Smooth muscle cell (in vitro differentiated cells): ENCODE measurements around the gene SH3D21. TPM values are rescaled to one million over a fixed set of nuclear protein-coding genes. Genes with fewer than 3 reads are reported as not detected.

Experiments used
- DNase-seq: peaks from one replicate; lab custom pipeline; 2025; ENCODE audit not compliant: unreplicated experiment; lab: John Stamatoyannopoulos, UW
- H2AFZ ChIP-seq: fragments of 200-600 bp; sonication (generic); 2 replicates; pipeline ENCODE4 v1.6.0; 2016; ENCODE audit warnings: antibody characterized with exemption, low read depth, mild to moderate bottlenecking
- H3F3A ChIP-seq: fragments of 200-600 bp; sonication (generic); 2 replicates; pipeline ENCODE4 v1.6.0; 2017; ENCODE audit warnings: antibody characterized with exemption, low read depth
- H3K27ac ChIP-seq: fragments of 200-600 bp; sonication (generic); 2 replicates; pipeline ENCODE4 v1.5.1; 2016; ENCODE audit warnings: low read depth, mild to moderate bottlenecking
- H3K27me3 ChIP-seq: fragments of 200-600 bp; sonication (generic); 2 replicates; pipeline ENCODE4 v1.6.1; 2016; ENCODE audit warnings: low read depth, mild to moderate bottlenecking
- H3K36me3 ChIP-seq: fragments of 200-600 bp; sonication (generic); 2 replicates; pipeline ENCODE4 v1.5.1; 2016; ENCODE audit warnings: low read depth
- H3K4me1 ChIP-seq: fragments of 200-600 bp; sonication (generic); 2 replicates; pipeline ENCODE4 v1.5.1; 2016; ENCODE audit warnings: low read depth
- H3K4me2 ChIP-seq: fragments of 200-600 bp; sonication (generic); 2 replicates; pipeline ENCODE4 v1.6.0; 2016; ENCODE audit warnings: mild to moderate bottlenecking
- H3K4me3 ChIP-seq: fragments of 200-600 bp; sonication (generic); 2 replicates; pipeline ENCODE4 v1.5.1; 2016; ENCODE audit warnings: mild to moderate bottlenecking
- H3K79me2 ChIP-seq: fragments of 200-600 bp; sonication (generic); 2 replicates; pipeline ENCODE4 v1.6.0; 2016; ENCODE audit warnings: low read depth, mild to moderate bottlenecking
- H3K9ac ChIP-seq: fragments of 200-600 bp; sonication (generic); 2 replicates; pipeline ENCODE4 v1.6.0; 2016; ENCODE audit warnings: low read depth
- H3K9me3 ChIP-seq: fragments of 200-600 bp; sonication (generic); replicated peaks from 2 replicates; pipeline ENCODE4 v1.5.1; 2016; ENCODE audit warnings: low read depth
- H4K20me1 ChIP-seq: fragments of 200-600 bp; sonication (generic); 2 replicates; pipeline ENCODE4 v1.6.0; 2016; ENCODE audit warnings: low read depth
- CTCF ChIP-seq: fragments of 200-600 bp; sonication (generic); IDR thresholded peaks from 2 replicates; pipeline ENCODE4 v1.5.1; 2017; ENCODE audit warnings: borderline replicate concordance, mild to moderate bottlenecking, antibody characterized with exemption; ENCODE audit not compliant: insufficient read depth, poor library complexity, severe bottlenecking
- WGBS: methylation state at CpG from one replicate; pipeline ENCODE4 v1.1.7; 2016; ENCODE audit warnings: low lambda C conversion rate; 5-methylcytosine and 5-hydroxymethylcytosine counted together
- polyA plus RNA-seq: library from polyadenylated mRNA; unstranded; fragments of >200 nt; fragmentation: Nextera tagmentation; extraction: Ambion mirVana; gene quantifications from 2 replicates; pipeline ENCODE4 v1.2.1, GENCODE V29; 2016
- total RNA-seq: library from RNA; depleted of rRNA; stranded (reverse); fragments of >200 nt; gene quantifications from 2 replicates; pipeline ENCODE4 v1.2.3, GENCODE V29; 2014

Gene SH3D21
- total and polyA plus RNA-seq, 2 experiments from 2014 or later, result 6.9 to 12.0 TPM

DNA sequence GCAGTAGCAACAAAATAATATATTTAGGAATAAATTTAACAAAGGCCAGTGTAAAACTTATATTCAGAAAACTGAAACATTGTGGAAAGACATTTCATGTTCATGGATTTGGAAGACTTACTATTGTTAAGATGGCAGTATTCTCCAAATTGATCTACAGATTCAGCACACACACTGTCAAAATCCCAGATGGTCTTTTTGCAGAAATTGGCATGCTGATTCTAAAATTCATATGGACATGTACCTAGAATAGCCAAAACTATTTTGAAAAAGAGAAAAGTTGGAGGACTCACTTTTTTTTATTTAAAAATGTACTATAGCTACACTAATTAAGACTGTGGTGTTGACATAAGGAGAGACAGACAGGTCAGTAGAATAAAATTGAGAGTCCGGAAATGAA, 32.0 kb upstream of the SH3D21 start:
- 97% methylated on average over 1 of the region's 1 CpG for WGBS

DNA sequence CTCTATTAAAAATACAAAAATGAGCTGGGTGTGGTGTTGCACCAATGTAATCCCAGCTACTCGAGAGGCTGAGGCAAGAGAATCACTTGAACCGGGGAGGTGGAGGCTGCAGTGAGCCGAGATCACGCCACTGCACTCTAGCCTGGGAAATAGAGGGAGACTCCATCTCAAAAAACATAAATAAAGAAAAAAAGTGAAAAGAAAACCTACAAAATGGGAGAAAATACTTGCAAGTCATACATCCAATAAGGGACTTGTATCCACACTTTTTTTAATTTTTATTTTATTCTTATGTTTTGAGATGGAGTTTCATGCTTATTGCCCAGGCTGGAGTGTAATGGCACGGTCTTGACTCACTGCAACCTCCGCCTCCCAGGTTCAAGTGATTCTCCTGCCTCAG, 29.5 kb upstream of the SH3D21 start:
- DNase-seq, result no peak
- Histone ChIP-seq H3K36me3 (no peaks in the 10 kb centered on the region), H2AFZ (no peak overlapping the region), H3K9me3 (no peaks in the 10 kb centered on the region), H3K4me1 (no peaks in the 10 kb centered on the region), H3K27me3 (no peaks in the 10 kb centered on the region), H3K4me3 (no peak overlapping the region), H3K9ac (no peak overlapping the region), H3F3A (peaks cover 8% of the 10 kb centered on the region), H3K79me2 (peaks cover 86% of the 10 kb centered on the region), H3K27ac (no peak overlapping the region), H4K20me1 (peaks cover 88% of the 10 kb centered on the region), H3K4me2 (no peak overlapping the region)
- WGBS, result 97% methylated on average over 6 of the region's 6 CpGs
- no peak for TF ChIP-seq CTCF

More for the DNA sequence above, 32.0 kb upstream of the SH3D21 start:
- no peaks in the 10 kb centered on the region for H3K4me1 ChIP-seq
- no peaks in the 10 kb centered on the region for H3K9me3 ChIP-seq
- no peaks in the 10 kb centered on the region for H3K36me3 ChIP-seq
- H3K4me3 ChIP-seq, result no peak overlapping the region
- H3F3A ChIP-seq, result no peaks in the 10 kb centered on the region
- peaks cover 89% of the 10 kb centered on the region for H4K20me1 ChIP-seq
- H2AFZ ChIP-seq, result no peak overlapping the region
- H3K79me2 ChIP-seq, result peaks cover 85% of the 10 kb centered on the region
- no peak overlapping the region for H3K27ac ChIP-seq
- H3K27me3 ChIP-seq, result no peaks in the 10 kb centered on the region
- TF ChIP-seq CTCF, result no peak
- no peak overlapping the region for H3K4me2 ChIP-seq
- no peak overlapping the region for H3K9ac ChIP-seq
- no peak for DNase-seq

DNA sequence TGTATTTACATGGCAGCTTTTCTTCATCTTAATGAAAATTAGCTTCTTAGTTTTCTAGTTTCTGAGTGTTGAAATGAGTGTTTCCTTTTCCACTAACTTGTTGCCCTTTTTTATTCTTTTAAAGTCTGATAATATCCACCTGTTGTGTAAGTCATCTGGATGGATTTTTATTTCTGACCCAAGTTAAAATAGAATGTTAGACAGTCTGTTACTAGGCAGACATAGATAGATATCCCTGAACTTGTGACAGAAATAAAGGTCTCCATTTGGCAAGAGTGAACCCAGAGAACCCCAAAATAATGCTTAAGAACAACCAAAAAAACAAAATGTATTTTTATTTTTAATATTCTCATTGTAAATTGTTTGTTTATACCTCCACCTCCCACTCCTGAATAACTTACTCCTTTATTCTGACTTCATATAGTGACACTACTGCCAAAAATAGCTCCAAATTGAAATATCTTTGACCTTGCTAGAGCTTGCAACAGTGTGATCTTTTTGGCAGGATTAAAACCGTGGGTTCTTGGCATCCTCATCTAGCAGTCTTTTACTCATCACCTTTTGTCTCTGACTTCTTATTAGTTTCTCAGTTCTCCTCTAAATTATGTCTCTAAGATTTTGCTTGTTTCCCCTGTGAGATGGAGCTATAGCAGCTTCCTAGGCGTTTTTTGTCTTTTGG, 26.9 kb upstream of the SH3D21 start:
- H3K79me2 ChIP-seq, result peaks cover 66% of the 10 kb centered on the region
- peaks cover 31% of the 10 kb centered on the region for H3F3A ChIP-seq
- H3K27me3 ChIP-seq, result no peaks in the 10 kb centered on the region
- H3K9ac ChIP-seq, result no peak overlapping the region
- H3K9me3 ChIP-seq, result no peaks in the 10 kb centered on the region
- DNase-seq, result no peak
- 87% methylated on average over 2 of the region's 2 CpGs for WGBS
- H3K36me3 ChIP-seq, result no peaks in the 10 kb centered on the region
- no peak for TF ChIP-seq CTCF
- peak overlapping the region; percentile 54 for H3K27ac ChIP-seq
- no peak overlapping the region for H2AFZ ChIP-seq
- H3K4me2 ChIP-seq, result no peak overlapping the region
- no peaks in the 10 kb centered on the region for H3K4me1 ChIP-seq
- peaks cover 79% of the 10 kb centered on the region for H4K20me1 ChIP-seq
- H3K4me3 ChIP-seq, result no peak overlapping the region

DNA sequence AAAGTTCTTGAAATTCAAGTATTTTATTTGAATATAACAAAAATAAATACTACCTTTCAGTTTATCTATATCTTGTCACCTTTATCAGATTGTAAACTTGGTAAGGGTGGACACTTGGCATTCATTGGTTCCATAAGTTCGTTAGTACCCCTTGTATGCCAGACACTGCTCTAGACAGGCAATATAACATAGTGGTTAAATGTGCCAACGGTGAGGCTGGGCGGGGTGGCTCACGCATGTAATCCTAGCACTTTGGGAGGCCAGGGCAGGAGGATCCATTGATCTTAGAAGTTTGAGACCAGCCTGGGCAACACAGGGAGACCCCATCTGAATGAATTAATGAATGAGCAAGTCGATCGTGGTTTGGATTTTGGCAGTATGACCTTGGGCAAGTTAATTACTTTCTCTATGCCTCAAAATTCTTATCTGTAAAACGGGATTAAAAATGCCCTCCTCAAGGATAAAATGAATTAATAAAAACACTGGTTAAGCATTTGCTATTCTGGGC, 26.3 kb upstream of the SH3D21 start:
- 92% methylated on average over 7 of the region's 7 CpGs for WGBS
- H3K27ac ChIP-seq, result peak overlapping the region; percentile 54

More for the DNA sequence above, 26.3 kb upstream of the SH3D21 start:
- Histone ChIP-seq H3K4me1 (no peaks in the 10 kb centered on the region), H3K9me3 (no peaks in the 10 kb centered on the region), H3K4me2 (no peak overlapping the region), H2AFZ (no peak overlapping the region), H3K36me3 (no peaks in the 10 kb centered on the region), H3K79me2 (peaks cover 64% of the 10 kb centered on the region), H3K27me3 (no peaks in the 10 kb centered on the region), H3K9ac (no peak overlapping the region), H3F3A (peaks cover 37% of the 10 kb centered on the region), H4K20me1 (peaks cover 80% of the 10 kb centered on the region), H3K4me3 (no peak overlapping the region)
- no peak for DNase-seq
- TF ChIP-seq CTCF, result no peak
